Measurements from ENCODE around the gene SURF2.
"Not testable (repeated sequence)": the region's sequence is repeated elsewhere in the genome, so short reads cannot be mapped to it uniquely, and the experiment has no call there.

SURF2 gene

DNA sequence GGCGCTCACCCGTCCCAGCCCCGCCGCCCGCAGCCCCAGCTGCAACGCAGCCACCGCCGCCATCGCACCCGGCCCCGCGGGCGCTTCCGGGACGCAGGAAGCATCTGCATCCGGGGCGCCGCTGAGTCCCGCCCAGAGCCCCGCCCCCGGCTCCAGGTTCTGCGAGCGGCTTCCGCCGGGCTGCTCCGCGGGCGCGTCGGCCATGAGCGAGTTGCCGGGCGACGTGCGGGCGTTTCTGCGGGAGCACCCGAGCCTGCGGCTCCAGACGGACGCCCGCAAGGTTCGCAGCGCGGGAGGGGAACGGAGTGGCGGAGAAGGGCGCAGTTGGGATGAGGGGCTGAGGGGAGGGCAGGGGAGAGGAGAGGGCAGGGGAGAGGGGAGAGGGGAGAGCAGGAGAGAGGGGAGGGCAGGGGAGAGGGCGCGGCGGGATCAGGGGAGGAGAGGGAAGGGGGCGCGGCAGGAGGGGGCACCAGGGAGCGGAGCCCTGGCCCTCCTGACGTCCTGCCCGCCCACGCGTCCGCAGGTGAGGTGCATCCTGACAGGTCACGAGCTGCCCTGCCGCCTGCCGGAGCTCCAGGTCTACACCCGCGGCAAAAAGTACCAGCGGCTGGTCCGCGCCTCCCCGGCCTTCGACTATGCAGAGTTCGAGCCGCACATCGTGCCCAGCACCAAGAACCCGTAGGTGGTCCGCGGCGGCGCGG is at the start of gene SURF2, which contains the start of gene SURF1:
TSS of gene SURF2 (plus strand) at position 160 of the 701 bp plus-strand sequence. CDS start at position 203, 43 bp downstream.
TSS of gene SURF1 (minus strand) at position 97 of the 701 bp plus-strand sequence. CDS start at position 63, 34 bp downstream.
- peak; percentile 85 for DNase-seq

DNA sequence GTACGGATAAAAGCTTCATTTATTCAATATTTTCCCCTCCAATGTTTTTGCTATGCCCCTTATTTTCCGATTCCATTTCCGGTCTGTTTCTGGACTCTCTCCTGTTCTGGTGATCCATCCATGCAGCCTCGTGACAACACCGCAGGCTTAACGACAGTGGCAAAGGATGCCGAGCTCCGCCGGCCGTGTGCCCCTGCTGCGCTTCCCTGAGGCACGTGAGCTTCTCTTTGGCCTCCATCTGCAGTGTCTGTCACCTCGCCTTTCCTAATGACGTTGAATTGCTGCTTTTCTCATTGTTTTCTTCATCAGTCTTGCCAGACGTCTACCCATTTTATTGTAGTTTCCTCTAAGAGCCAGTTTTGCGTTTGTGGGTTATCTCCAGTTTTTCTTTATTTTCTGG is 49.0 kb upstream of the SURF2 start:
- no peak for DNase-seq

DNA sequence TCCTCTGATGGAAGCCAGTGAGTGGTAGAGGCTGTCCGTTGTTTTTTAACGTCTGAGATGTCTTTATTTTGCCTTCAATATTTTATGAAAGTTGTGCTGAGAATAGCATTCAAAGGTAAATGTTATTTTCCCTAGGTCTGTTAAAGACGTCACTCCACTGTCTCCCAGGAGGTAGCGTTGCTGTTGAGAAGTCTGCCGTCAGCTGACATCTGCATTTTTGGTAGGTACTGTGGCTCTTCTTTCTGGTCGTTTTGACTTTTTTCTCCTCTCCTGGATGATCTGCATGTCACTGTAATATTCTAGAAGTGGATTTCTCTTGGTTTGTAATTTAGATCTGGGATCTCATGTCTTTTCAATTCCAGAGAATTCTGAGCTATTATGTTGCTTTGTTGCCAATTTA is 46.7 kb upstream of the SURF2 start:
- no peak for DNase-seq

GRCh38 chr9:133315997-133316396 is 40.4 kb upstream of the SURF2 start:
- no peak for DNase-seq

- not testable (repeated sequence) for DNase-seq
Observed at GRCh38 chr9:133317551-133317950, 38.8 kb upstream of the SURF2 start.

DNA sequence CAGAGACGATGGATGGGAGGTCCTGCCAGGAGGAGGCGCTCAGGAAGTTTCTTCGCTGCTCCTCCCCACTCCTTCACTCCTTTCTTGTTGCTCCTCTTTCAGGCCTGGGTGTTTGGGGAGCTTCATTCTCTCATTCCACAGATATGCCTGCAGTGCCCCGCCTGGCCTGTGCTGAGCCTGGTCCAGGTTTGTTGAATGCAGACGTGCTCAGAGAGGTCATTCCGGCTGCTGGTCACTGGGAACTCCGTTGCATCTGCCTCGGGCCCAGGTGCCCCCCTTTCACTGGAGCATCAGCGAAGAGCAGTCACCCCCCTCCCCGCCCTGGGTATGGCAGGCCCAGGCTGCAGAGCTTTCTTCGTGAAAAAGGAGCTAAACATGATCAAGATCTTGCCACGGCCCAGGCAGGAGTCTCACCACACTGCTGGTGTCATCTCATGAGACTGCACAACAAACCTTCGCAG is 35.9 kb upstream of the SURF2 start:
- no peak for DNase-seq

DNA sequence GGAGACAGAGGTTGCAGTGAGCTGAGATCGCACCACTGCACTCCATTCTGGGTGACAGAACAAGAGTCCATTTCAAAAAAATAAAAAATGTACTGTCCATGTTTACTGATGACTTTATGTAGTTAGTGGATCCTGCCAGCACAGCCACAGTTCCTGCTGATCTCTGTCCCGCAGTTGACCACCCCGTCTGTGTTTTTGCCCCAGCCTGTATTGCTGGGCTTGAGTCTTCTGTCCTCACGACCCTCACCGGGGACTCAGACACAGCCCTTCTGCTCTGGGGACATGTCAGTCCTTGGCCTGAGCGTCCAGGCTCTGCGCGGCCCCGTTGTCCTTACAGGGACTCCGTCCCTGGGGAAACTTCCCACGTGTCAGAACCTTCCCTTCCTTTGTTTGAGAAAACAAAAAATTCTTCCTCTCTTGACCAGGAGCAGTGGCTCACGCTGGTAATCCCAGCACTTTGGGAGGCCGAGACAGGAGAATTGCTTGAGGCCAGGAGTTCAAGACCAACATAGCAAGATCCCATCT is 34.9 kb upstream of the SURF2 start:
- DNase-seq: no peak

- DNase-seq: no peak
Observed at GRCh38 chr9:133322701-133323100, 33.6 kb upstream of the SURF2 start.

DNA sequence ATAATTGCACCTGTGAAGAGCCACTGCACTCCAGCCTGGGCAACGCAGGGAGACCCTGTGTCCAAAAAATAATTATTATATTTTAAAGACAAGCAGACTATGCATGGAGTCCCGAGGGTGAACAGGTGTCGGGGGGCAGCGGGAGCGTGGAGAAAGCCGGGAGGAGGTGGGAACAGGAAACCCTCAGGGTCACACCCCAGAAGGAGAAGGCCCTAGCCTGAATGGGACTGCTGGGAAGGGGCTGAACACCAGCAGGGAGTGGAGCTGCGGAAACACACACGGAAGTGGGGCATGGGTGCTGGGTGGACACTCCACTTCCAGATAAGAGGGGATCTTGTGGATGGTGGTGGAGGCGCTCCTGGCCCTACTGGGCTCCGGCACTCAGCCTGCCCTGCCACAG is 33.1 kb upstream of the SURF2 start:
- no peak for DNase-seq

GRCh38 chr9:133323991-133324703 is 32.2 kb upstream of the SURF2 start:
- DNase-seq: no peak

GRCh38 chr9:133327021-133327420 is 29.3 kb upstream of the SURF2 start:
- not testable (repeated sequence) for DNase-seq

- no peak for DNase-seq
Observed at GRCh38 chr9:133327834-133328484, 28.4 kb upstream of the SURF2 start.

DNA sequence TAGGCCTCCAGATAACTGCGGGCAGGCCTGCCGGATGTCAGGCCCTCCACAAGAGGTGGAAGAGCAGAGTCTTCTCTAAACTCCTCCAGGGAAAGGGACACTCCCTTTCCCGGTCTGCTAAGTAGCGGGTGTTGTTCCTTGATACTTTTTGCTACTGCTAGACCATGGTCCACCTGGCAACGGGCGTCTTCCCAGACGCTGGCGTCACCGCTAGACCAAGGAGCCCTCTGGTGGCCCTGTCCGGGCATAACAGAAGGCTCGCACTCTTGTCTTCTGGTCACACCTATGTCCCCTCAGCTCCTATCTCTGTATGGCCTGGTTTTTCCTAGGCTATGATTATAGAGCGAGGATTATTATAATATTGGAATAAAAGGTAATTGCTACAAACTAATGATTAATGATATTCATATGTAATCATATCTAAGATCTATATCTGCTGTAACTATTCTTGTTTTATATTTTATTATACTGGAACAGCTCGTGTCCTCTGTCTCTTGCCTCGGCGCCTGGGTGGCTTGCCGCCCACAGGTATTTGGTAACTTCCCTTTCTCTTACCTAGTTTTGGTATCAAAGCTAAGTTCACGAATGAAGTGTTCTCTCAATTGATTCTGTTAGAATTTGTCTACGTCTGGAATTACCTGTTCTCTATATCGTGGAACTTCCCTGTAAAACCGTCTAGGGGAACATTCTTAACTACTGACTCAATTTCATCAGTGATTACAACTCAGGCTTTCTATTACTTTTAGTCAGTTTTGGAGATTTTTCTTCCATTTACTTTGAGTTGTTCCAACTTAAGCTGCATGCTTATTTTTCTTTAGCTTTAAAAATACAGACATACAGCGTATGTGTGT is 26.8 kb upstream of the SURF2 start:
- peak; percentile 54 for DNase-seq

DNA sequence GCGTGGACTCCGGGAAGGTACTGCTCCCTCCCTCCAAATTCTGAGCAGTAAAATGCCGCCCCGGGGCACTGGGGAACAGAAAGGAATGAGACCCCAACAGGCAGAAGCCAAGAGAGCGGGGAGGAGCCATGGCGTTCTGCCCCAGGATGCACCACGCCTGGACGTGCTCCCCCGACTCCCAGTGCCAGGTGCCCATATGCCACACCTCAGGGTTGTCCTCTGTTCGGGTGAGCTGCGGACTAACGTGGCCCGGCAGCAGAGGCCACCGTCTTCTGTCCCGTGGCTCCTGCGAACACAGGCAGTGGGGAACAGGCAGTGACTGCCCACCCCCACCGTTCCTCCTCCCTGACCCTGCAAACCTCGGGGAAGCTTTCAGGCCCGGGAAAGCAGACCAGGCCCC is 25.1 kb upstream of the SURF2 start:
- DNase-seq: no peak

- no peak for DNase-seq
Observed at GRCh38 chr9:133331641-133332380, 24.5 kb upstream of the SURF2 start.

GRCh38 chr9:133332381-133332730 is 24.0 kb upstream of the SURF2 start:
- DNase-seq: no peak

DNA sequence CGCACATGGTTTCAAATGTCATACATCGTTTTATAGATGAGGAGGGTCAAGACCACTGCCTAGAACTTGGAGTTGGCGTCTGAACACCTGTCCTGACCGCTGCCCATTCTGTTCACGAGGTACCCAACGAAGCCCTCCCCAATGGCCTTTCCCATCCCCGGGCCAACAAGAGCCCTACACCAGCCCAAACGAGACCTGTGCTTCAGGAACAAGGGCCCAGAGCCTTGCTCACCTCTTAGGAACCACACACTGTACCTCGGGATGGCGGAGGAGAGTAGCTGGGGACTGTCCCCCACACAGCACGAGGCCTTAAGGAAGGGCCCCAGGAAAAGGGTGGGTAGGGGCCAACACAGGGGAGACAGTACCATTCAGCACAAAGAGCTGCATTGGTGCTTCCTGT is 23.3 kb upstream of the SURF2 start:
- no peak for DNase-seq

DNA sequence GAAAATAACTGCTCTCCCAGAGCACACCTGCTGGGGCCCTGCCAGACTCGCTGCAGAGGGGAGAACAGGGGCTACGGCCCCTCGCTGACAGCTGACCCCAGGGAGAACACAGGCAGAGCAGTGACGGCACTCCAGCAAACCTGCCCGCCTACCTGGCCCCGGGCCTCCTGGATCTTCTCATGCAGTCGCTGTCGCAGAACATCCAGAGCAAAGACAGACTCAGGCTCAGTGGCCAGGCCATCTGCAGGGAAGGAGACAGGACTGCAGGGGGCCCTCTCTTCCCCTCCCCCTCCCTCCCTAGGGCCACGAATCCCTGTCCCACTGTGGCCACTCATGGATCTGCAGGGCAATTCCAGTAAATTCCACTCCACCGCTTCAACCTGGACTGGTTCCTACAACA is 22.8 kb upstream of the SURF2 start:
- DNase-seq: no peak

DNA sequence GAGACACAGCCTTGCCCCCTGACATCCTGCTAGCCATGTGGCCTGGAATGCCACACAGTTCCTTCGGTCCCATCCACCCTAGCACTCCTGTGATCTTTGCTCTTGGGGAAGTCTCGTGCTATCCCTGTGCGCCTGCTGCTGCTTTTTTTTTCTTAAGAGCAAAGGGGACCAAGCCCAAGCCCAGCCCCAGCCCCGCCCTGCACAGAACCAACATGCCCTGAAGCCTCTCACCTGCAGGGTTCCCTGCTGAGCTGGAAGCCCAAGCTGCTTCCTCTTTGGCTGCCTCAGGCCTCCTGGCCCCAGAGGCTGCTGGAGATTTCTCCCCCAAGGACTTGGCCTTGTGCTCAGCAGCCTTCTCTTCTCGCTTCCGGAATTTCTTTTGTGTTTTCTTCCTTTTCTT is 22.2 kb upstream of the SURF2 start:
- no peak for DNase-seq

GRCh38 chr9:133334888-133335287 is 21.5 kb upstream of the SURF2 start:
- DNase-seq: not testable (repeated sequence)

GRCh38 chr9:133335924-133336811 is 20.2 kb upstream of the SURF2 start, which contains the start of gene SURF6:
Gene SURF6 (minus strand): TSS chr9:133336188. CDS start chr9:133336132, 56 bp downstream.
- DNase-seq: peak; percentile 93
